ENCODE data around the gene DOCK7.

DOCK7 gene

DNA sequence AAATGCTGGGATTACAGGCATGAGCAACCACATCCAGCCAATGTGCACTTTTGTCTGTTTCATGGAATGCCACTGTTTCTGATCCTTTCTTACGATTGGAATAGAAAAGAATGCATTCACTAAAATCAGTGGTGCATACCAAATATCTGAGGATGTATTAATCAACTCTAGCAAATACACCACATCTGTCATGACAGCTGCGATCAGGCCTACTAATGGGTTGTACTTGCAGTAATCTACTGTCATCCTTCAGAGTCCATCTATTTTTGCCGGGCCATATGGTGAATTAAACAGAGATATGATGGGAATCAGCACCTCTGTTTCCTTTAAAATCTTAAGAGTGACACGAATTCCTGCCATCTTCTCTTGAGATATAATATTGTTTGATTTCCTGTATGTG lies 259.8 kb downstream of the DOCK7 start:
- H3K36me3 ChIP-seq (ENCODE audit: control insufficient read depth in 2 of 2, insufficient read depth in 2 of 2, low read length in 2 of 2) = no peaks in the 10 kb centered on the region

DNA sequence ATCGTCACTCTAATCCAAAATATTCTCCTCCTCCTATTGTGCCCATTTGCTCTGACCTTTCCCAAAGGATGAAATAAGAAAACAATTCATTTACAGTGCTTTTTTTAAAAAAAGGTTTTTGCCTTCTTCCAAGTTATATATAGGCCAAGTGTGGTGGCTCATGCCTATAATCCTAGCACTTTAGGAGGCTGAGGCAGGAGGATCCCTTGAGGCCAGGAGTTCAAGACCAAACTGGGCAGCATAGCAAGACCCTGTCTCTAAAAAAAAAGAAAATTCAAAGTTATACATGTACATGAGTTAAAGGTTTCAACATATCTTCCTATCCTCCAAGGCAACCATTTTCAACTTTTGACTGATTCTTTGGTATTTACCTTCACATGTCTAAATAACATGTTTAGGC lies 261.4 kb downstream of the DOCK7 start:
- H3K27me3 ChIP-seq (ENCODE audit: control insufficient read depth in 2 of 2, insufficient read depth in 2 of 2, low read length in 2 of 2) = no peaks in the 10 kb centered on the region
- H3K4me3 ChIP-seq (ENCODE audit: low read length in 2 of 2) = no peak overlapping the region
- no peaks in the 10 kb centered on the region for H3K4me1 ChIP-seq (ENCODE audit: control insufficient read depth in 2 of 2, insufficient read depth in 2 of 2, low read length in 2 of 2)
- no peaks in the 10 kb centered on the region for H3K9me3 ChIP-seq (ENCODE audit: control insufficient read depth in 2 of 2, low read length in 2 of 2)
- H3K27ac ChIP-seq (ENCODE audit: low read depth in 2 of 2, low read length in 2 of 2) = no peak overlapping the region
- no peak overlapping the region for H3K9ac ChIP-seq (ENCODE audit: low read depth in 1 of 2, low read length in 2 of 2)
- H3K36me3 ChIP-seq (ENCODE audit: control insufficient read depth in 2 of 2, insufficient read depth in 2 of 2, low read length in 2 of 2) = no peaks in the 10 kb centered on the region

More for the DNA sequence above, 259.8 kb downstream of the DOCK7 start:
- Histone ChIP-seq H3K4me1 (ENCODE audit: control insufficient read depth in 2 of 2, insufficient read depth in 2 of 2, low read length in 2 of 2) (no peaks in the 10 kb centered on the region), H3K4me3 (ENCODE audit: low read length in 2 of 2) (no peak overlapping the region), H3K9ac (ENCODE audit: low read depth in 1 of 2, low read length in 2 of 2) (no peak overlapping the region), H3K27me3 (ENCODE audit: control insufficient read depth in 2 of 2, insufficient read depth in 2 of 2, low read length in 2 of 2) (no peaks in the 10 kb centered on the region), H3K9me3 (ENCODE audit: control insufficient read depth in 2 of 2, low read length in 2 of 2) (no peaks in the 10 kb centered on the region), H3K27ac (ENCODE audit: low read depth in 2 of 2, low read length in 2 of 2) (no peak overlapping the region)

DNA sequence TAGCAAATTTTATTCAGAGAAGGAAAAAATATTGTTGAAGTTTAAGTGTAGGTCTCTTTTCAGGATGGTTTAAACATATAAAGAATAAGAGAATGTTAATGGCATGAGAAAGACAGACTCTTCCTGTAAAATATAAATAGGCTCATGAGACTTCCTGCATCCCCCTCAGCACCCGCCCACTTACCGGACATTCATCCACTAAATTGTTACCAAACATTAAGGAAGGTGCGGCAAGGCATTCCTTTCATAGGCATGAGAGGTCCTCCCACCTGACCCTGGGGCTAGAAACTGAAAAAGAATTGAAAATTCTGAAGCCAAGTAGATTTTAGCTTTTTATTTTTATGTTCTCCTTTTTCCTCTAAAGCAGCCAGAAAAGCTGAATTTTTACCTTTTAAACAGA lies 261.9 kb downstream of the DOCK7 start:
- H3K27ac ChIP-seq (ENCODE audit: low read depth in 2 of 2, low read length in 2 of 2) = no peak overlapping the region

DNA sequence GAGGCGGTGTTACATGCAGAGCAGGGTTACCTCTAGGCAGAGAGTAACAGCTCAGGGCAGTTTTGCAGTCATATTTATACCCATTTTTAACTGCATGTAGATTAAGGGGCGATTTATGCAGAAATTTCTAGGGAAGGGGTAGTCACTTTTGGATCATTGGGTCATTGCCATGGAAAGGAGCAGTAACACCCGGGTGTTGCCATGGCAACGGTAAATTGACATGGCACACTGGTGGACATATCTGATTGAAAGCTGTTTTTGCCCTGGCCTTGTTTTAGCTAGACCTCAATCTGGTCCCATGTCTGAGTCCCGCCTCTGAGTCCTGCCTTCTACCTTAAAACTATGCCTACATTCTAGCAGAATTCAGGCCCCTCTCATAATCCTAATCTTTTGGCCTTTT lies 263.1 kb downstream of the DOCK7 start:
- Histone ChIP-seq H3K27ac (ENCODE audit: low read depth in 2 of 2, low read length in 2 of 2) (no peak overlapping the region), H3K9me3 (ENCODE audit: control insufficient read depth in 2 of 2, low read length in 2 of 2) (no peaks in the 10 kb centered on the region), H3K36me3 (ENCODE audit: control insufficient read depth in 2 of 2, insufficient read depth in 2 of 2, low read length in 2 of 2) (no peaks in the 10 kb centered on the region), H3K4me1 (ENCODE audit: control insufficient read depth in 2 of 2, insufficient read depth in 2 of 2, low read length in 2 of 2) (no peaks in the 10 kb centered on the region), H3K9ac (ENCODE audit: low read depth in 1 of 2, low read length in 2 of 2) (no peak overlapping the region), H3K4me3 (ENCODE audit: low read length in 2 of 2) (no peak overlapping the region), H3K27me3 (ENCODE audit: control insufficient read depth in 2 of 2, insufficient read depth in 2 of 2, low read length in 2 of 2) (no peaks in the 10 kb centered on the region)

More for the DNA sequence above, 261.9 kb downstream of the DOCK7 start:
- H3K4me1 ChIP-seq (ENCODE audit: control insufficient read depth in 2 of 2, insufficient read depth in 2 of 2, low read length in 2 of 2) = no peaks in the 10 kb centered on the region
- H3K4me3 ChIP-seq (ENCODE audit: low read length in 2 of 2) = no peak overlapping the region
- no peaks in the 10 kb centered on the region for H3K9me3 ChIP-seq (ENCODE audit: control insufficient read depth in 2 of 2, low read length in 2 of 2)
- H3K27me3 ChIP-seq (ENCODE audit: control insufficient read depth in 2 of 2, insufficient read depth in 2 of 2, low read length in 2 of 2) = no peaks in the 10 kb centered on the region
- H3K9ac ChIP-seq (ENCODE audit: low read depth in 1 of 2, low read length in 2 of 2) = no peak overlapping the region
- no peaks in the 10 kb centered on the region for H3K36me3 ChIP-seq (ENCODE audit: control insufficient read depth in 2 of 2, insufficient read depth in 2 of 2, low read length in 2 of 2)

DNA sequence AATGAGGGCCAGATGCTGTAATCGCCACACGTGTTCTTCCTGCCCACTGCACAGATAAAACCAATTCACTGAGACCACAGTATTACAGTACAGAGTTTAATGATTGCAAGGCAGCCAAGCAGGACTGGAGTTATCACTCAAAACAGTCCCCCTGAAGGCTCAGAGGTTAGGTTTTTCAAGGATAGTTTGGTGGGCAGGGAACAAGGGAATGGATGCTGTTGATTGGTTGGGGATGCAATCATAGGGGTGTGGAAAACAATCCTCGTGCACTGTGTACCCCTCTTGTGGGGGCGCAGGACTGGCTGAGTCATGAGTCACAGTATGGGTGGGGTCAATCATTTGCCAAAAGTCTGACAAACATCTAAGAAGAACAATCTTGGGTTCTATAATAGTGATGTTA lies 263.8 kb downstream of the DOCK7 start:
- Histone ChIP-seq H3K9ac (ENCODE audit: low read depth in 1 of 2, low read length in 2 of 2) (no peak overlapping the region), H3K27ac (ENCODE audit: low read depth in 2 of 2, low read length in 2 of 2) (no peak overlapping the region), H3K4me1 (ENCODE audit: control insufficient read depth in 2 of 2, insufficient read depth in 2 of 2, low read length in 2 of 2) (no peaks in the 10 kb centered on the region), H3K9me3 (ENCODE audit: control insufficient read depth in 2 of 2, low read length in 2 of 2) (no peaks in the 10 kb centered on the region), H3K36me3 (ENCODE audit: control insufficient read depth in 2 of 2, insufficient read depth in 2 of 2, low read length in 2 of 2) (no peaks in the 10 kb centered on the region), H3K27me3 (ENCODE audit: control insufficient read depth in 2 of 2, insufficient read depth in 2 of 2, low read length in 2 of 2) (no peaks in the 10 kb centered on the region), H3K4me3 (ENCODE audit: low read length in 2 of 2) (no peak overlapping the region)

DNA sequence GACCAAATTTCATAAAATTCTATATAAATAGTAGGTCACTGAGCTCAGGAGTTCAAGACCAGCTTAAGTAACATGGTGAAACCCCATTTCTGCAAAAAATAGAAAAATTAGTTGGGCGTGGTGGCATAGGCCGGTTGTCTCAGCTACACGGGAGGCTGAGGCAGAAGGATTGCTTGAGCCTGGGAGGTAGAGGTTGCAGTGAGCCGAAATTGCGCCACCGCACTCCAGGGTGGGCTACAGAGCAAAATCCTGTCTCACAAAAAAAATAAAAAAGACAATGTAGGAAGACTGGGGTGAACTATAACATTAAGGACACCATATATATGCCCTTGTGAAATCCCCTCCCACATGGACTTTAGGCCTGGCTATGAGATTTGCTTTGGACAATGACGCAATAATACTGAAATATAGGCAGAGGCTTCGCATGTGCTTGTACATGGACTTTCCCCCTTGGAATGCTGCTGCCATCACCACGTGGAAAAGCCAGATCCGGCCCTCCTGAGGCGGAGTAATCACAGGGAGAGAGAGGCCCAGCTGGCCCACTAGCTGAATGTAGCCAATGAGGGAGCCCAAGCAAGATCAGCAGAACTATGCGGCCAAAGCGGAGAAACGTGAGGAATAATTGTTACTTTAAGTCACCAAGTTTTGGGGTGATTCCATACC lies 264.5 kb downstream of the DOCK7 start:
- no peak overlapping the region for H3K27ac ChIP-seq (ENCODE audit: low read depth in 2 of 2, low read length in 2 of 2)
- H3K9ac ChIP-seq (ENCODE audit: low read depth in 1 of 2, low read length in 2 of 2) = no peak overlapping the region
- no peak overlapping the region for H3K4me3 ChIP-seq (ENCODE audit: low read length in 2 of 2)

DNA sequence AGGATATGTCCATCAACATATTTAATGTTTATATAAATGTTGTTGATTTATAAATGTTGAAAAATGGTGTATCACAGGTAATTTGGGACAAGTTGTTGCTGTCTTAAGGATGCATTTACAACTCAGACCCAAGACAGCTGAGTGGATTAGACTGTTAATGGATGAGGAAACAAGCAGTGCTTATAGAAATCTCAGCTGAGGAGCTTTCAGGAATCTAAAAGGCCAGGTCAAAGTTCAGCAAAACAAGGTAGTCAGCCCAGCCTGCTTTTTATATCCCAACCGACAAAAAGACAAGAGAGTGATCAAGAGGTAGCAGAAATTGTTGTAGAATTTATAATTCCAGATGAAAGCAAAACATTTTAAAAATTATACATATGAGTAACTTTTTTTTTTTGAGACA lies 268.0 kb downstream of the DOCK7 start:
- H3K27ac ChIP-seq (ENCODE audit: low read depth in 2 of 2, low read length in 2 of 2) = no peak overlapping the region
- no peaks in the 10 kb centered on the region for H3K27me3 ChIP-seq (ENCODE audit: control insufficient read depth in 2 of 2, insufficient read depth in 2 of 2, low read length in 2 of 2)
- no peak overlapping the region for H3K9ac ChIP-seq (ENCODE audit: low read depth in 1 of 2, low read length in 2 of 2)
- H3K4me3 ChIP-seq (ENCODE audit: low read length in 2 of 2) = no peak overlapping the region
- no peaks in the 10 kb centered on the region for H3K4me1 ChIP-seq (ENCODE audit: control insufficient read depth in 2 of 2, insufficient read depth in 2 of 2, low read length in 2 of 2)
- no peaks in the 10 kb centered on the region for H3K36me3 ChIP-seq (ENCODE audit: control insufficient read depth in 2 of 2, insufficient read depth in 2 of 2, low read length in 2 of 2)
- no peaks in the 10 kb centered on the region for H3K9me3 ChIP-seq (ENCODE audit: control insufficient read depth in 2 of 2, low read length in 2 of 2)

More for the DNA sequence above, 264.5 kb downstream of the DOCK7 start:
- Histone ChIP-seq H3K9me3 (ENCODE audit: control insufficient read depth in 2 of 2, low read length in 2 of 2) (no peaks in the 10 kb centered on the region), H3K36me3 (ENCODE audit: control insufficient read depth in 2 of 2, insufficient read depth in 2 of 2, low read length in 2 of 2) (no peaks in the 10 kb centered on the region), H3K27me3 (ENCODE audit: control insufficient read depth in 2 of 2, insufficient read depth in 2 of 2, low read length in 2 of 2) (no peaks in the 10 kb centered on the region), H3K4me1 (ENCODE audit: control insufficient read depth in 2 of 2, insufficient read depth in 2 of 2, low read length in 2 of 2) (no peaks in the 10 kb centered on the region)

DNA sequence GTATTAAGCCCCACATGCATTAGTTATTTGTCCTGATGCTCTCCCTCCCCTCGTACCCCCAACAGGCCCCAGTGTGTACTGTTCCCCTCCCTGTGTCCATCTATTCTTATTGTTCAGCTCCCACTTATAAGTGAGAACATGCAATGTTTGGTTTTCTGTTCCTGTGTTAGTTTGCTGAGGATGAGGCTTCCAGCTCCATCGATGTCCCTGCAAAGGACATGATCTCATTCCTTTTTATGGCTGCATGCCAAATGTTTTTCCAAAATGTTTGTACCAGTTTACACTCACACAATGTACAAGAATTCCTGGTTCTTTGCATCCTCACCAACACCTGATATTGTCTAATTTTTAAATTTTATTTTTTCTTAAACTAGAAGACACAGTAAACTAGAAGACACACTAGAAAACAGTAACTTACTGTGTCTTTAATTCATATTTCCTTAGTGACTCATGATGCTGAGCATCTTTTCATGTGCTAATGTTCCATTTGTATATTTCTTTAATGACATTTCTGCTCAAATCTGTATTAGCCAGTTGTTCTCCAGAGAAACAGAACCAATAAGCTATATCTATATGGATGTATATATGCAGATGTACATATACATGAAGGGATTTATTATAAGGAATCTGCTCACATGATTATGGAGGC lies 270.7 kb downstream of the DOCK7 start:
- H3K27ac ChIP-seq (ENCODE audit: low read depth in 2 of 2, low read length in 2 of 2) = no peak overlapping the region
- H3K27me3 ChIP-seq (ENCODE audit: control insufficient read depth in 2 of 2, insufficient read depth in 2 of 2, low read length in 2 of 2) = no peaks in the 10 kb centered on the region
- H3K36me3 ChIP-seq (ENCODE audit: control insufficient read depth in 2 of 2, insufficient read depth in 2 of 2, low read length in 2 of 2) = no peaks in the 10 kb centered on the region
- no peak overlapping the region for H3K4me3 ChIP-seq (ENCODE audit: low read length in 2 of 2)
- no peak overlapping the region for H3K9ac ChIP-seq (ENCODE audit: low read depth in 1 of 2, low read length in 2 of 2)
- no peaks in the 10 kb centered on the region for H3K9me3 ChIP-seq (ENCODE audit: control insufficient read depth in 2 of 2, low read length in 2 of 2)
- no peaks in the 10 kb centered on the region for H3K4me1 ChIP-seq (ENCODE audit: control insufficient read depth in 2 of 2, insufficient read depth in 2 of 2, low read length in 2 of 2)

DNA sequence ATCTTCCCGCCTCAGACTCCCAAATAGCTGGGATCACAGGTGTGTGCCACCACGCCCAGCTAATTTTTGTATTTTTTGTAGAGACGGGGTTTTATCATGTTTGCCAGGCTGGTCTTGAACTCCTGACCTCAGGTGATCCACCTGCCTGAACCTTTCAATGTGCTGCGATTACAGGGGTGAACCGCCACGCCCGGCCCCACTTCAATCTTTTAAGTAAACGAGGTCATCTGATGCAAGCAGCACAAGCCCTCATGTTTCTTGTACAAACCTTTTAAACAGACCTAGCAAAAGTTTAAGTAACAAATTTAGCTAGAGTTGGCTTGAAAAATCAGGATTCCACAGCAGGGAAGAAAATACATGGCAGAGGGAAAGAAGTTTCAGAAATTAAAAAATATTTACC lies 272.5 kb downstream of the DOCK7 start:
- H3K36me3 ChIP-seq (ENCODE audit: control insufficient read depth in 2 of 2, insufficient read depth in 2 of 2, low read length in 2 of 2) = no peaks in the 10 kb centered on the region
- no peaks in the 10 kb centered on the region for H3K4me1 ChIP-seq (ENCODE audit: control insufficient read depth in 2 of 2, insufficient read depth in 2 of 2, low read length in 2 of 2)
- no peak overlapping the region for H3K27ac ChIP-seq (ENCODE audit: low read depth in 2 of 2, low read length in 2 of 2)
- no peaks in the 10 kb centered on the region for H3K27me3 ChIP-seq (ENCODE audit: control insufficient read depth in 2 of 2, insufficient read depth in 2 of 2, low read length in 2 of 2)
- no peak overlapping the region for H3K4me3 ChIP-seq (ENCODE audit: low read length in 2 of 2)
- H3K9me3 ChIP-seq (ENCODE audit: control insufficient read depth in 2 of 2, low read length in 2 of 2) = no peaks in the 10 kb centered on the region
- H3K9ac ChIP-seq (ENCODE audit: low read depth in 1 of 2, low read length in 2 of 2) = no peak overlapping the region

DNA sequence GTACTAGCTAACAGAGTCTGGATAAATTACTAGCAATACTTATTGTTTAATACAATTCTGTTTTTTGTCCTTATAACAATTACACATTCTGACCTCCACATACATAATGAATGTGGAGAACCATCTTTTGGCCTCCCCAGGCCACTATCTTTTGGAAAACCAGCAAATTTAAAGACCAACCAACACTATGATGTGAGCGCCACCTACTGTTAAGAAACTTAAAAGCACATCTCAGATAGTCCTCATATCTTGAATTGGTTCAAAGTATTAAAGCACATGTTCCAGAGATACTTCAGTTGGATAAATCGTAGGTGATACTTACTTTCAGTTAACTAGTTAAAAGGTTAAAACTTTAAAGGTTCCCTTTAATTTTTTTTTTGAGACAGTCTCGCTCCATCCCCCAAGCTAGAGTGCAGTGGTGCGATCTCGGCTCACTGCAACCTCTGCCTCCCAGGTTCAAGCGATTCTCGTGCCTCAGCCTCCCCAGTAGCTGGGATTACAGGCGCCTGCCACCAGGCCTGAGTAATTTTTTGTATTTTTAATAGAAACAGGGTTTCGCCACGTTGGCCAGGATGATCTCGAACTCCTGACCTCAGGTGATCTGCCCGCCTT lies 280.7 kb downstream of the DOCK7 start:
- H3K4me1 ChIP-seq (ENCODE audit: control insufficient read depth in 2 of 2, insufficient read depth in 2 of 2, low read length in 2 of 2) = no peaks in the 10 kb centered on the region
- no peaks in the 10 kb centered on the region for H3K27me3 ChIP-seq (ENCODE audit: control insufficient read depth in 2 of 2, insufficient read depth in 2 of 2, low read length in 2 of 2)
- H3K9ac ChIP-seq (ENCODE audit: low read depth in 1 of 2, low read length in 2 of 2) = no peak overlapping the region
- no peaks in the 10 kb centered on the region for H3K36me3 ChIP-seq (ENCODE audit: control insufficient read depth in 2 of 2, insufficient read depth in 2 of 2, low read length in 2 of 2)
- no peak overlapping the region for H3K4me3 ChIP-seq (ENCODE audit: low read length in 2 of 2)
- H3K27ac ChIP-seq (ENCODE audit: low read depth in 2 of 2, low read length in 2 of 2) = no peak overlapping the region
- no peaks in the 10 kb centered on the region for H3K9me3 ChIP-seq (ENCODE audit: control insufficient read depth in 2 of 2, low read length in 2 of 2)

Data from mucosa of rectum (tissue), 2 donors.